GM19240 (cell line): Measurements from ENCODE around the gene STEAP2.

Experiments
- DNase-seq: peaks from one replicate; pipeline ENCODE4 v3.0.0; 2011; ENCODE audit warnings: low spot score; ENCODE audit not compliant: insufficient read length

STEAP2 gene

DNA sequence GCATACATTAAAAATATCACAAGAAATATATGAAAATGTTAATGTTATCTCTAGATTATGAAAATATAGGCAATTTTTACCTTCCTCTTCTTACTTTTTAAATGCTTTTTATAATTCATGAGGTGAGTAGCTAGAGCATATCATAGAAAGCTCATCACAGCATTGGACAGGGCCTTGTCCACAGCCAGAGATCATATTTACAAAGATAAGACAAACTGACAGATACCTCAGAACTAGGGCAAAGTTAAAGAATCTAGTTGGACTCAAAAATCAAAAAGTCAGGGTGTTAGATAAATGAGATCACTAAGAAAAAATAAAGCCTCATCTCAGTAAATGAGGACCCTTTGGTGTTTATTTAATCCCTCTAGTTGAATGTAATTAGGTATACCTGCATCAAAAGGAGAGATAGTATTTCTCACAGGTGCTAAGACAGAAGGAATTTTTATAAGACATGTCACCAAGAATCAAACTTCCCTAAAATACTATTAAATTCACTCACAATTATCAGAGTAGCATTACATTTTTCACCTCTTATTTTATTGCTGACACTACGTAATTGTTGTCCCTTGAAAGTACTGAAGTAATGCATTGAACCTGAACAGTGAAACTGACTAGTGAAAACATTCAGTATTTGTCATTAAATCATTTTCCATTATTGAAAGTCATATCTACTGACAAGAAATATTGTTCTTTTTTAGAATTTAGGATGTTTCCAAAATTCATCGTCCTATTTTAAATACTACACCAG lies 59.1 kb downstream of the STEAP2 start:
- no peak for DNase-seq

DNA sequence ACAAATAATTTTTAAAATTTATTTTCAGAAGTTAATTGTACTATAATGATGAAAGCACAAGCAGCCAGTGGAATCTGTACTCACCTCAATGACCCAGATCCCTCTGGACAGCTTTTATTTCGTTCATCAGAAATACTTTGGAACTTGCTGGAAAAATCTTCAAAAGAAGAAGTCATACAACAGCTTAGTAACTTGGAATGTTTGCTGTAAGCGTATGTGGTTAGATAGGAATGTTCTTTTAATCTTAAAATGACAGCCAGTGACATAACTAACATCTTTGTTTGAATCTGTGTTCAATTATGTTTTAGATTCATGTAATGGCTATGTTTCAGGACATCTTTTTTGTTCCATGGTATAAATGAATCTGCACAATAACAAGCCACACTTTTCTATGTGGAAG lies 60.2 kb downstream of the STEAP2 start:
- DNase-seq, result no peak

DNA sequence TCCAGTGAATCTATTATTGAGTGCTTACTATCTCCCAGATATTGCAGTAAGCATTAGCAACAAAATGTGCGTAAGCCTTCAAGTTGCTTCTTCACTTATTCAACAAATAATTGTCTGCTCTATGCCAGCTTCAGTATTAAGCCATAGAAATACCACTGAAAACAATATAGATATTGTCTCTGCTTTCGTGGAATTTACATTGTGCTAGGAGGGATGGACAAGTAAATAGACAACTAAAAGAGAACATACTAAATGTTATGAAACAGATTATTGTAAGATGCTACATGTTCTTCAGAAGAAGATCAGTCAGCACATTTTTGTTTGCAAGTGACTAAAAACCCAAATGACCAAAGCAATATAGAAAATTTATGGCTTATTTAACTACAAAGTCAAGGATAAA lies 60.7 kb downstream of the STEAP2 start:
- no peak for DNase-seq

DNA sequence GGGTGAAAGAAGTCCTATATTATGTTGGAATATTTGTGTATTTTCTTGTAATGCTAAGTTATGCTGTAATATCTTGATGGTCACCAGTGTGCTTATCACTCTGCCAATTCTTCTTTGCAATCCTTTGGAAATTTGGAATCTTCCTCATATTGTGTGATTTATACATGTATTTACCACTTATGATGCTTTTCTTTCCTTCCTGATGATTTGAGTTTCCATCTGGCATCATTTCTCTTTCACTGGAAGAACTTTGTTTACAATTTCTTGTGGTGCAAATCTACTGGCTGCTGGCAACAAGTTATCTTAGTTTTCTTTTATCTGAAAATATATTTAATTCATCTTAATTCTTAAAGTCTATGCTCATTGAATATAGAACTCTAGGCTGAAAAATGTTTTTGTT lies 62.6 kb downstream of the STEAP2 start:
- DNase-seq, result no peak

DNA sequence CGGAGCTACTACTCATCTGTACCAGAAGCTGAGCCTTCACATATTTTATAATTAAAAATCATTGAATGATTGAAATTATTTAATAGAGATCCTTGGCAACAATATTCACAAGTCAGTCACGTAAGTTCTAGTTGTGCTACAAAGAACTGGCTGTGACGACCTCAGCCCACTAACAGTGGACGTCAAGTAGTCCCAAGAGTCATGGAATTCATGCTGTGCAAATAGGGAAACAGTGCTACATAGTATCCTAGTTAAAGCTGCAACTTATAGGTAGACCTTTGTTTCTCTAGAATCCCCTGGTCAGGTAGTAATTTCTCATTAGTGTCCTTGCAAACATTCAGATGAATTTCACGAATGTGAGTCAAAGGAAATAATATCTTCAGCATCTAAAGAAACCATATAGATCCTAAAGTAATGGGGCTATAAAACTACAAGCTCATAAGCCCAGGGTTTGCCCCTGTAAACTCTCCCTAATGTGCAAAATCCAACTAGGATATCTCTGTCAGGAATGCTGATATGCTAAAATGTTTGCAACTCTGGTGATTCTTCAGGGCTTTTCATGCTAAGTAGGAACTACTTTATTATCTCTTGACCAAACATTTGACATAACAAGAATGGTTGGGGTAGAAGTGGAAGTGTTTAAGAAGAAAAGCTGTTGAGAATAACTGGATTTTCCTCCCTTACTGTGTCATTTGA lies 64.6 kb downstream of the STEAP2 start:
- DNase-seq, result no peak
